ENCODE measurements around the gene TMEM88. TPM values are rescaled to one million over a fixed set of nuclear protein-coding genes. Genes with fewer than 3 reads are reported as not detected.

Gene TMEM88
- total and polyA plus RNA-seq, 2 donors (not counting 1 experiment from before 2014, with no cell fraction given): 0.17 TPM; not detected in 1

DNA sequence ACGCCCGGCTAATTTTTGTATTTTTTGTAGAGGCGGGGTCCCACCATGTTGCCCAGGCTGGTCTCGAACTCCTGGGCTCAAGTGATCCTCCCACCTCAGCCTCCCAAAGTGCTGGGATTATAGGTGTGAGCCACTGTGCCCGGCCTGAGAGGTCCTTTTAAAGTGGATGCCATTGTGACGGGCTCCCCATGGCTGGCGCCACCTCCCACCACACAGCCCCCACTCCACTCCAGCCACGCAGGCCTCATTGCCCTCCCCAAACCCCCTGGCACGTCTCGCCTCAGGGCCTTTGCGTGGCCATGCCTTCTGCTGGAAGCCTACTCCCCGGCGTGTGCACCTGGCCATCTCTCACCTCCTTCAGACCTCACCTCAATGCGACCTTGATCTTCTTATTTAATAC, 32.7 kb upstream of the TMEM88 start:
- no peaks in the 10 kb centered on the region for H3K4me1 ChIP-seq (ENCODE audit: control insufficient read depth, extremely low read depth, insufficient read depth, low read length)
- DNase-seq (ENCODE audit: low read depth in 2 of 2): no peak
- H2AFZ ChIP-seq (ENCODE audit: low read length): no peak overlapping the region
- no peak for TF ChIP-seq EZH2 (IDR thresholded peaks at IDR 0.05; ENCODE audit: low read length, missing control alignments)
- TF ChIP-seq, protein P1, sequence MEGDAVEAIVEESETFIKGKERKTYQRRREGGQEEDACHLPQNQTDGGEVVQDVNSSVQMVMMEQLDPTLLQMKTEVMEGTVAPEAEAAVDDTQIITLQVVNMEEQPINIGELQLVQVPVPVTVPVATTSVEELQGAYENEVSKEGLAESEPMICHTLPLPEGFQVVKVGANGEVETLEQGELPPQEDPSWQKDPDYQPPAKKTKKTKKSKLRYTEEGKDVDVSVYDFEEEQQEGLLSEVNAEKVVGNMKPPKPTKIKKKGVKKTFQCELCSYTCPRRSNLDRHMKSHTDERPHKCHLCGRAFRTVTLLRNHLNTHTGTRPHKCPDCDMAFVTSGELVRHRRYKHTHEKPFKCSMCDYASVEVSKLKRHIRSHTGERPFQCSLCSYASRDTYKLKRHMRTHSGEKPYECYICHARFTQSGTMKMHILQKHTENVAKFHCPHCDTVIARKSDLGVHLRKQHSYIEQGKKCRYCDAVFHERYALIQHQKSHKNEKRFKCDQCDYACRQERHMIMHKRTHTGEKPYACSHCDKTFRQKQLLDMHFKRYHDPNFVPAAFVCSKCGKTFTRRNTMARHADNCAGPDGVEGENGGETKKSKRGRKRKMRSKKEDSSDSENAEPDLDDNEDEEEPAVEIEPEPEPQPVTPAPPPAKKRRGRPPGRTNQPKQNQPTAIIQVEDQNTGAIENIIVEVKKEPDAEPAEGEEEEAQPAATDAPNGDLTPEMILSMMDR (conservative IDR thresholded peaks at IDR 0.05 in 1 of 2, IDR thresholded peaks at IDR 0.05 in 1 of 2; ENCODE audit: low read depth in 1 of 2, low read length in 2 of 2): no peak
- H3K27ac ChIP-seq (ENCODE audit: insufficient read depth, low read length): no peak overlapping the region
- no peak overlapping the region for H3K4me3 ChIP-seq (replicated peaks in 1 of 4; ENCODE audit: control extremely low read depth in 1 of 4, insufficient read depth in 1 of 4, low read depth in 3 of 4, low read length in 4 of 4)
- no peaks in the 10 kb centered on the region for H3K36me3 ChIP-seq (ENCODE audit: control insufficient read depth, insufficient read depth, low read length)
- peaks cover 6% of the 10 kb centered on the region for H3K27me3 ChIP-seq (ENCODE audit: control insufficient read depth, insufficient read depth, low read length)
- no peaks in the 10 kb centered on the region for H3K9me3 ChIP-seq (ENCODE audit: control insufficient read depth, insufficient read depth, low read depth, low read length)
- H3K4me2 ChIP-seq (ENCODE audit: extremely low read depth, insufficient read depth, low read length): no peak overlapping the region
- H3K9ac ChIP-seq (ENCODE audit: insufficient read depth, low read length): no peak overlapping the region
- H4K20me1 ChIP-seq (ENCODE audit: control insufficient read depth, extremely low read depth, insufficient read depth, low read length): no peaks in the 10 kb centered on the region
- H3K79me2 ChIP-seq (ENCODE audit: control insufficient read depth, insufficient read depth, low read length): no peaks in the 10 kb centered on the region

DNA sequence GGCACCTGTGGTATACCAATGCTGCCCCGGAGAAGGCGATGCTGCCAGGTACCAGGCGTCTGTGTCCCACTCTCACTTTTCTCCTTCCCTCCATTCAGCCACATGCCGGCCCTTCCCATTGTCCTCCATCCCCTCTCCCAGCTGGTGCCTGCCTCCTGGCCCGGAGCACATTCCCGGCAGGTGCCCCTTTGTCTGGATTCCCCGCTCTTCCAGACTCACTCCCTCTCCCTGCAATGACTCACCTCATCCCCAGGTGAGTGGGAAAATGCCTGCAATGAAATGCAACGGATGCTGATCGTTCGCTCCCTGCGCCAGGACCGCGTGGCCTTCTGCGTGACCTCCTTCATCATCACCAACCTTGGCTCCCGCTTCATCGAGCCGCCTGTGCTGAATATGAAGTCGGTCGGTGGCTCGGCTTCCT, 31.3 kb upstream of the TMEM88 start:
- H3K9ac ChIP-seq (ENCODE audit: insufficient read depth, low read length): no peak overlapping the region
- H3K36me3 ChIP-seq (ENCODE audit: control insufficient read depth, insufficient read depth, low read length): no peaks in the 10 kb centered on the region
- no peak for DNase-seq (ENCODE audit: low read depth in 2 of 2)
- H3K27ac ChIP-seq (ENCODE audit: insufficient read depth, low read length): no peak overlapping the region
- H3K27me3 ChIP-seq (ENCODE audit: control insufficient read depth, insufficient read depth, low read length): peaks cover 6% of the 10 kb centered on the region
- H3K4me3 ChIP-seq (replicated peaks in 1 of 4; ENCODE audit: control extremely low read depth in 1 of 4, insufficient read depth in 1 of 4, low read depth in 3 of 4, low read length in 4 of 4): no peak overlapping the region
- TF ChIP-seq, protein P1 (conservative IDR thresholded peaks at IDR 0.05 in 1 of 2, IDR thresholded peaks at IDR 0.05 in 1 of 2; ENCODE audit: low read depth in 1 of 2, low read length in 2 of 2): no peak
- no peak for TF ChIP-seq EZH2 (IDR thresholded peaks at IDR 0.05; ENCODE audit: low read length, missing control alignments)
- no peaks in the 10 kb centered on the region for H3K79me2 ChIP-seq (ENCODE audit: control insufficient read depth, insufficient read depth, low read length)
- H4K20me1 ChIP-seq (ENCODE audit: control insufficient read depth, extremely low read depth, insufficient read depth, low read length): no peaks in the 10 kb centered on the region
- no peaks in the 10 kb centered on the region for H3K9me3 ChIP-seq (ENCODE audit: control insufficient read depth, insufficient read depth, low read depth, low read length)
- no peaks in the 10 kb centered on the region for H3K4me1 ChIP-seq (ENCODE audit: control insufficient read depth, extremely low read depth, insufficient read depth, low read length)
- H2AFZ ChIP-seq (ENCODE audit: low read length): no peak overlapping the region
- no peak overlapping the region for H3K4me2 ChIP-seq (ENCODE audit: extremely low read depth, insufficient read depth, low read length)

DNA sequence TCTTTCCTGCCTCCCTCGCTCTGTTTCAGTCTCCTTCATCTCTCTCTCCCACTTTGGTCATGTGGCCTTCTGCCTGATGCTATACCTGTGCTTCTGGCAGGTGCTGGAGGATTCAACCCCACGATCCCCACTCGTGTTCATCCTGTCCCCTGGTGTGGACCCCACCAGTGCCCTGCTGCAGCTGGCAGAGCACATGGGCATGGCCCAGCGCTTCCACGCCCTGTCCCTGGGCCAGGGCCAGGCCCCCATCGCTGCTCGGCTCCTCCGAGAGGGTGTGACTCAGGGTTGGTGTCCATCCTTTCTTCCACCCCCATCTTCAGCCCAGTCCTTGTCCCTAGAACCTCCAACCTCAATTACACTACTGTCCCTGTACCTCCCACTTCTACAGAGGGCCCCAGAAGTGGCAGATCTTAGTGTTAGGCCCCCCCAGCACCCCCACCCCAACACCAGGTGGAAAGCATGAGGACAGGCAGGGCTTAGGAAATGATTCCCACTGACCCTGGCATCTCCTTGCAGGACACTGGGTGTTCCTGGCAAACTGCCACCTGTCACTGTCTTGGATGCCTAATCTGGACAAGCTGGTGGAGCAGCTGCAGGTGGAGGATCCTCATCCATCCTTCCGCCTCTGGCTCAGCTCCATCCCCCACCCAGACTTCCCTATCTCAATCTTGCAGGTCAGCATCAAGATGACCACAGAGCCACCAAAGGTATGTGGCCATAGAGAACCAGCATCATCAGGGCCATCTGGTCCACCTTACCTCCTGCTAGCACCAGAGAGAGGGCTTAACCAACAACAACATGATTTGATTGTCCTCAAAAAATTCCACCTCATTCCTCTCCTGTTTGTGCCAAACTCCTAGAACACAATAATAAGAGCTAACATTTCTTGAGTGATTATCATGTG, 30.6 kb upstream of the TMEM88 start:
- Histone ChIP-seq H3K4me1 (ENCODE audit: control insufficient read depth, extremely low read depth, insufficient read depth, low read length) (no peaks in the 10 kb centered on the region), H3K9ac (ENCODE audit: insufficient read depth, low read length) (no peak overlapping the region), H2AFZ (ENCODE audit: low read length) (no peak overlapping the region), H3K79me2 (ENCODE audit: control insufficient read depth, insufficient read depth, low read length) (no peaks in the 10 kb centered on the region), H3K36me3 (ENCODE audit: control insufficient read depth, insufficient read depth, low read length) (no peaks in the 10 kb centered on the region), H3K27ac (ENCODE audit: insufficient read depth, low read length) (no peak overlapping the region), H3K27me3 (ENCODE audit: control insufficient read depth, insufficient read depth, low read length) (peaks cover 1% of the 10 kb centered on the region), H3K4me3 (replicated peaks in 1 of 4; ENCODE audit: control extremely low read depth in 1 of 4, insufficient read depth in 1 of 4, low read depth in 3 of 4, low read length in 4 of 4) (no peak overlapping the region), H4K20me1 (ENCODE audit: control insufficient read depth, extremely low read depth, insufficient read depth, low read length) (no peaks in the 10 kb centered on the region), H3K9me3 (ENCODE audit: control insufficient read depth, insufficient read depth, low read depth, low read length) (no peaks in the 10 kb centered on the region), H3K4me2 (ENCODE audit: extremely low read depth, insufficient read depth, low read length) (no peak overlapping the region)
- no peak for DNase-seq (ENCODE audit: low read depth in 2 of 2)
- TF ChIP-seq, protein P1 (conservative IDR thresholded peaks at IDR 0.05 in 1 of 2, IDR thresholded peaks at IDR 0.05 in 1 of 2; ENCODE audit: low read depth in 1 of 2, low read length in 2 of 2): no peak
- no peak for TF ChIP-seq EZH2 (IDR thresholded peaks at IDR 0.05; ENCODE audit: low read length, missing control alignments)

All from fibroblast of lung (primary cell).